GM21723 (cell line): ENCODE data around the gene MYOZ3.

Source experiments
- ATAC-seq: cut with Tn5 transposase; IDR thresholded peaks from one replicate; pipeline ENCODE4 v1.9.1; 2021; ENCODE audit warnings: mild to moderate bottlenecking, moderate library complexity; ENCODE audit not compliant: unreplicated experiment

The MYOZ3 gene

DNA sequence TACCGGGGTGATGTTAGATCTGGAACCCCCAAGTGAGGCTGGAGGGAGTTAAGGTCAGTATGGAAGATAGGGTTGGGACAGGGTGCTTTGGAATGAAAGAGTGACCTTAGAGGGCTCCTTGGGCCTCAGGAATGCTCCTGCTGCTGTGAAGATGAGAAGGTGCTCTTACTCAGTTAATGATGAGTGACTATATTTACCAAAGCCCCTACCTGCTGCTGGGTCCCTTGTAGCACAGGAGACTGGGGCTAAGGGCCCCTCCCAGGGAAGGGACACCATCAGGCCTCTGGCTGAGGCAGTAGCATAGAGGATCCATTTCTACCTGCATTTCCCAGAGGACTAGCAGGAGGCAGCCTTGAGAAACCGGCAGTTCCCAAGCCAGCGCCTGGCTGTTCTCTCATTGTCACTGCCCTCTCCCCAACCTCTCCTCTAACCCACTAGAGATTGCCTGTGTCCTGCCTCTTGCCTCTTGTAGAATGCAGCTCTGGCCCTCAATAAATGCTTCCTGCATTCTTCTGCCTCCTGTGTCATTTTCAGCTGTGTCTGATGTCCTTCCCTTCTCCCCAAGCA lies 2.3 kb upstream of the MYOZ3 start:
- ATAC-seq: no peak

DNA sequence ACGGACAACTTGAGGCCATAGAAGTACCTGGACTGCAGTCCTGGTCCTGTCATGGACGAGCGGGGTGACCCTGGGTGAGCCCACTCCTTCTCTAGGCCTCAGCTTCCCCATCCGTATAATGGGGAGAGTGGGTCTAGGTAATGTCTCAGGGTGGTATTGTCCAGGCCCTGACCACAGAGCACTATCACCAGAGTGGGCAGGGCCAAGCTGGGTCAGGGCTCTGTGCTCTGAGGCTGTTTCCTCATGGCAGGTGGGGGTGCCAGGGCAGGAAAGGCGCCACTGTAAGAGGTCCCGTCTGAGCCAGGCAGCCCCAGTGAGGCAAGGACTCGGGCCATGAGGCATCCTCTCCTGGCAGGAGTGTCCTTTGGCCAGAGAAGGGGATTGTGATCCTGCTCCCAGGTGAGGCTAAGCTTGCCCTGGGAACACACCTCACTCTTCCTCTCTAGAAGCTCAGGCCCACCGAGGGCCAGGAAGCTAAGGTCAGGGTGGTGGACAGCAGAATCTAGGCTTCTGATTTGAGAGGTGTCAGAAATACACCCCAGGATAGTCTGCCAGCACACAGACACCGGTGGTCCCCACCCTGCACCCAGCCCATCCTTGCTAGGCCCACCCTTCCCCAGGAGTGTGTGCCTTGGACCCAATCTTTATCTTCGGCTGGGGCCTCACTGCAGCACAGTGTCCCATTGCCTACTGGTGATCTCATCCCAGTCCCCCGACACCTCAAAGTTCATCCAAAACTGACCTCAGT lies 1.5 kb upstream of the MYOZ3 start:
- no peak for ATAC-seq

- no peak for ATAC-seq
Measured at GRCh38 chr5:150660108-150660831, 781 bp upstream of the MYOZ3 start.

GRCh38 chr5:150661821-150662596 lies 958 bp downstream of the MYOZ3 start:
- no peak for ATAC-seq

DNA sequence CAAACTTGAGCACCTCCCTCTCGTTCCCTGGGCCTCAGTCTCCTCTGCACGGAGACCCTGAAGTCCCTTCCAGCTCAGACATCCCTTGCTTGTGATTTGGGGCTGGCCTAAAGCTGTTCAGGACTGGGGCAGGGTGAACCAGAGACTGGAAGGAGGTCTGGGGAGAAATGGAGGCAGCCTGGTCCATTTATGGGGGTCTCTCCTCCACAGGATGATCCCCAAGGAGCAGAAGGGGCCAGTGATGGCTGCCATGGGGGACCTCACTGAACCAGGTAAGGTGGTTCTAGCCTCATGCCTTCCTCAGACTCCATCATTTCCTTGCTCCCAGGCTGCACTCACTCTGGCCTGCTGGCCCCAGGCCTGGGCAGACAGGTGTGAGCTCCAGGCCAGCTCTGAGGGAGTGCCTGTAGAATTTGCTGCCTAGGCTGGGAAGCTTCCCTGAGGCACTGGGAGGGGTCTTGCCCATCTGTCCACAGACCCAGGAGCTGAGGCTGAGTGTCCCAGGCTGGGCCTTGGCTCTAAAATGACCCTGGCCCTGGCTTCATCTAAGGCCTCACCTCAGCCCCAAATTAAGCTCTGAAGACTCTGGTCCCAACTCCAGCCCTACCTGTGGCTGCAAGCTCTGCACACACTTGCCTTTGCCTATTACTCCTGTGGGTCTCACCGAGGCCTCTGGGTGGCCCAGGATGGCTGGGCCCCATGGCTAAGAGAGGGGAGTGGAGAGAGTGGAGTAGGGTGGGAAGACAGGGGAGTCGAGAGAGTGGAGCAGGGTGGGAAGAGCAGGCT lies 1.9 kb downstream of the MYOZ3 start:
- no peak for ATAC-seq

DNA sequence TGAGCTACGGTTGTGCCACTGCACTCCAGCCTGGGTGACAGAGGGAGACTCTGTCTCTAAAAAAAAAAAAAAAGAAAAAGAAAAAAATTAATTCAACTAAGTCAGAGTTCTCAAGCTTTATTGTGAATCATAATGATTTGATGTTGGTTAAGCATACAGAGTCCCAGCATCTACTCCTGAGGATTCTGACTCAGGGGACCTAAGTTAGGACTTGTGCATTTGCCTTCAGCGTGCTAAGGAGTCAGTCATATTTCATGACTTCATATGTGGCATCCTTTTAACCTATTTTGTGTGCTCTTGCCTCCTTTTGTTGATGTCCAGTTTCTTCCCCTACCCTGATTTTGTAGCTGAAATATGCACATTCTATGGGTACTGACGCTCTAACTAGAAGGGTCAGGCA lies 2.9 kb downstream of the MYOZ3 start:
- ATAC-seq: no peak

- no peak for ATAC-seq
Measured at GRCh38 chr5:150665044-150665443, 4.0 kb downstream of the MYOZ3 start.

- ATAC-seq: no peak
Measured at GRCh38 chr5:150670275-150670947, 9.4 kb downstream of the MYOZ3 start.

GRCh38 chr5:150670948-150671310 lies 9.9 kb downstream of the MYOZ3 start:
- no peak for ATAC-seq

DNA sequence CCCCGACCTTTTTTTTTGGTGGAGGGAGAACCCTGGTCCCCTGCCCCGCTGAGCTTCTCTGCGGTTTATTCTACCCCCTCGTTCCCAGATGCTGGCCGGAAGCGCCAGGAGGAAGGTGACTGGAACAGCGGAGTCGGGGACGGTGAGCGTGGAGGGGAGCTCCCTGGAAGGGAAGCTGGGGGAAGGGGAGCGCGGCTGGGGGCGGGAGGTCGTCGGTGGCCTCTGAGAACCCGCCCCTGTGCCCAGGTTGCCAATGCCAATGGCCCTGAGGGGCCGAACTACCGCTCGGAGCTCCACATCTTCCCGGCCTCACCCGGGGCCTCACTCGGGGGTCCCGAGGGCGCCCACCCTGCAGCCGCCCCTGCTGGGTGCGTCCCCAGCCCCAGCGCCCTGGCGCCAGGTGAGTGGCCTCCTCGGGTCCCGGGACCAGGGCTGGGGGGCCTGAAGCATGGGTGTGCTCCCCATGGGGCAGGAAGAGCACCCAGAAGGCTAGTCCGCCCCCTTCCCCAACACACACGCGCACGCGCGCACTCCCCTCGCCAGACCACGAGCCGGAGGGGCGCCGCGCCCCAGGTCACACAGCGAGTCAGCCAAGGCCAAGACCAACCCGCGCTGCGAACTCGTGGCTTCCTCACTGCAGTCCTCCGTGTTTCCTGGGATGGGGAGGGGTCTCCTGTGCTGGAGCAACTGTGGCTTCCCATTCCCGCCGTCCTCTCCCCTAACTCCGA lies 10.6 kb downstream of the MYOZ3 start:
- peak; percentile 41 for ATAC-seq

GRCh38 chr5:150672237-150672883 lies 11.3 kb downstream of the MYOZ3 start:
- peak; percentile 54 for ATAC-seq

- no peak for ATAC-seq
Measured at GRCh38 chr5:150672884-150673275, 11.8 kb downstream of the MYOZ3 start.

DNA sequence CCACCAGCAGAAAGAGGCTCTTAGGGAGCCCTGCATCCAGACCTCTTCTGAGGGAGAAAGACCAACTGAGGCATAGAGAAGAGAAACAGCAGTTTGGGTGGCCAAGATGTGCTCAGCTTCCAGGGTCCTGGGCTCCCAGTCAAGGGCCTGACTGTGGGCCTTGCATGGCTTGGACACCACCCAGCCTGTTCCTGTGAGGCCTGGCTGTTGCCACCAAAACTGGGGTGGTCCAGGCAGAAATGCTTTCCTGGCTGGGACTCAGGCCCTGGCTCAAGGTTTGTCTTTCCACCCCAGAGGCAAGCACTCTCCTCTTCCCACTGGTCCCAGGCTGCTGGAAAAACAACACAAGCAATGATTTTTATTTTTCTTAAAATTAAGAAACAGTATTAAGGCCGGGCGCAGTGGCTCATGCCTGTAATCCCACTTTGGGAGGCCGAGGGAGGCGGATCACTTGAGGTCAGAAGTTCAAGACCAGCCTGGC lies 13.3 kb downstream of the MYOZ3 start:
- no peak for ATAC-seq

GRCh38 chr5:150675069-150675468 lies 14.0 kb downstream of the MYOZ3 start:
- no peak for ATAC-seq

- no peak for ATAC-seq
Measured at GRCh38 chr5:150676578-150676977, 15.5 kb downstream of the MYOZ3 start.

DNA sequence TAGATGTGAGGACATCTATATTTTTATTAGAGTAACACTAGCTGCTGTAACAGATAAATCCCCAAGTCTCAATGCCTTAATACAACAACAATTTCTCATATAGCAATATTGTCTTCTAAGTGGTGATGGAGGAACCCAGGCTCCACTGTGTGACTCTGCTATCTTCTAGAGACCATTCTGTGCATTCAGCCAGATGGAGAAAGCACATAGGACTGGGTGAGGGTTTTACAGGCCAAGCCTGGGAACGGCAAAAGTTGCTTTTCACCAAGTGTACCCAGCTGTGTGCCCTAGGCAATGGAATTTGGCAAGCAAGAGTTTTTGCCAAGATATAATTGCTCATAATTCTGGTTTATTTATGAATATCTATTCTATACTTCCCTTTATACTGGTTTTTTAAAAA lies 28.1 kb downstream of the MYOZ3 start:
- ATAC-seq: no peak

DNA sequence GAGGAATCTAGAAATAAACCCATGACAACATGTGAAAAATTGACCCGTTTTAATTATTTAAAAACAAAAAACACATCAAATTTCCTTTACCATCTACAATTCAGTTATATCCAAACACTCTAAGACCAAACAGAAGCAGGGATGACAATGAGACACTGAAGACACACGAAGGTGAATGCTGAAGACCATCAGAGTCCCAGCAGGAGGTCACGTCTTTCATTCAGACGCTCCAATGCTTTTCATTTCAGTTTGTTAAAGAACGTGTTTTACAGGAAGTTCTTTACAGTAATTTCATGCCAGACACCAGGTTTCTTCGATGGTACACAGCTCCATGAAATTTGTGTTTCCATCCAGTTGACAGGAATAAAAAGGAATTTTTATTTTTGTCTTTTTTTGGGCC lies 29.7 kb downstream of the MYOZ3 start:
- no peak for ATAC-seq

- no peak for ATAC-seq
Measured at GRCh38 chr5:150692276-150692675, 31.2 kb downstream of the MYOZ3 start.

DNA sequence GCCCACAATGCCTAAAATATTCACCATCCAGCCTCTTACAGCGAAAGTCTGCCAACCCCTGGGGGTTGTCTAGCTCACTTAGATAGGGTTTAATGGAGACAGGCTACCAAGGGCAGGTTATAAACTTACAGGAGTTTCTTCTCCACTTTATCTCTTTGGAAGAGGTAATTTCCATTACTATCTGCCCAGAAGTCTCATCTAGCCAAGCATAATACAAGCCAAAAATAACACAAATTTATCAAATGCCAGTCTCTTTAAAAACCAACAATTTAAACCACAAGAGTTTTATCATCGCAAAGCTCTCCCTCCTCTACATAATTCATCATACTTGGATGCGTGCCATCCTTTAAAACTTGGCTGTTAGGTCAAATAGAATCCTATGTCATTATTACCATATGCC lies 33.6 kb downstream of the MYOZ3 start:
- no peak for ATAC-seq
